K562 (cell line): ENCODE results near the gene ZNF2. TPM values are rescaled to one million over a fixed set of nuclear protein-coding genes. Genes with fewer than 3 reads are reported as not detected.

ENCODE experiments used
- E2F1 ChIP-seq: sonication (generic); formaldehyde crosslinking; IDR thresholded peaks from 2 replicates; pipeline ENCODE4 v1.8.1; 2023; ENCODE audit warnings: mild to moderate bottlenecking, missing genetic modification reagents, moderate library complexity
- E2F6 ChIP-seq, 2 experiments: IDR thresholded peaks; 2 replicates each; pipeline ENCODE4 v1.6.1; 2011; ENCODE audit warnings: borderline replicate concordance in 1 of 2, control low read depth in 1 of 2, low read depth in 1 of 2, low read length in 1 of 2, mild to moderate bottlenecking in 1 of 2, mixed read lengths in 1 of 2, moderate library complexity in 1 of 2; ENCODE audit not compliant: insufficient read depth in 1 of 2, insufficient read length in 1 of 2, poor library complexity in 1 of 2, severe bottlenecking in 1 of 2; ENCODE audit errors: extremely low read depth in 1 of 2
- ERF ChIP-seq: fragments of 450-650 bp; formaldehyde crosslinking; IDR thresholded peaks from 2 replicates; pipeline ENCODE4 v1.4.0; 2020; ENCODE audit warnings: mild to moderate bottlenecking, mixed read lengths
- HDAC1 ChIP-seq, 2 experiments: fragments of 450-650 bp; IDR thresholded peaks; 2 replicates each; pipeline ENCODE4 v1.6.1; 2016 to 2017; ENCODE audit warnings: inconsistent platforms in 1 of 2, mild to moderate bottlenecking in 1 of 2, moderate library complexity in 1 of 2
- NFYB ChIP-seq: IDR thresholded peaks from 2 replicates; pipeline ENCODE4 v1.6.1; 2011; ENCODE audit warnings: mild to moderate bottlenecking, moderate library complexity; ENCODE audit not compliant: insufficient read length; ENCODE audit errors: extremely low read depth
- OTX1 ChIP-seq: fragments of 450-650 bp; formaldehyde crosslinking; IDR thresholded peaks from 2 replicates; pipeline ENCODE4 v1.4.0; 2022; ENCODE audit warnings: mild to moderate bottlenecking
- SETDB1 ChIP-seq: IDR thresholded peaks from one replicate; pipeline ENCODE4 v1.6.1; 2012; ENCODE audit warnings: low read length, control low read depth, inconsistent platforms
- SMAD1 ChIP-seq: fragments of 150-350 bp; IDR thresholded peaks from 2 replicates; pipeline ENCODE4 v1.6.1; 2014; ENCODE audit warnings: low read length, low read depth; ENCODE audit not compliant: partially characterized antibody
- TBL1XR1 ChIP-seq, 2 experiments: IDR thresholded peaks; 2 replicates each; pipeline ENCODE4 v1.6.1; 2012; ENCODE audit warnings: improper control_type of control experiment in 2 of 2, low read length in 2 of 2, mild to moderate bottlenecking in 1 of 2
- ZBTB9 ChIP-seq: fragments of 450-650 bp; formaldehyde crosslinking; IDR thresholded peaks from 2 replicates; pipeline ENCODE4 v1.4.0; 2020; ENCODE audit warnings: mild to moderate bottlenecking, moderate library complexity
- ZEB2 ChIP-seq: fragments of 450-650 bp; IDR thresholded peaks from 2 replicates; pipeline ENCODE4 v1.6.1; 2016
- ZNF318 ChIP-seq, 2 experiments: fragments of 450-650 bp; IDR thresholded peaks; 2 replicates each; pipeline ENCODE4 v1.6.1; 2016; ENCODE audit warnings: mild to moderate bottlenecking in 2 of 2, borderline replicate concordance in 1 of 2, low read depth in 1 of 2, moderate library complexity in 1 of 2
- ZNF431 ChIP-seq: sonication (generic); formaldehyde crosslinking; IDR thresholded peaks from 2 replicates; pipeline ENCODE4 v1.8.0; 2022; ENCODE audit warnings: mild to moderate bottlenecking, missing genetic modification reagents
- ZNF644 ChIP-seq: fragments of 200-800 bp; sonication (Bioruptor generic); IDR thresholded peaks from 2 replicates; pipeline ENCODE4 v1.6.1; 2016; ENCODE audit warnings: low read depth, missing genetic modification characterization, missing compliant biosample characterization
- polyA plus RNA-seq, 8 experiments: library from polyadenylated mRNA; depleted of rRNA in 4 of 8; stranded (reverse) in 5 of 8; unstranded in 3 of 8; fragments of >200 nt; fragmentation: Nextera tagmentation in 2 of 8; fragmentation: Illumina TruSeq in 1 of 8; extraction: Ambion mirVana in 2 of 8; extraction: Trizol in 1 of 8; gene quantifications; 2 replicates each; pipeline versions ENCODE4 v1.2.1 to v1.2.3, GENCODE V29; 2011 to 2014; ENCODE audit warnings: inconsistent platforms in 1 of 8, missing spikeins in 1 of 8
- total RNA-seq, 7 experiments: library from RNA; depleted of rRNA in 6 of 7; stranded (reverse); fragments of >200 nt in 6 of 7; fragmentation: Illumina TruSeq in 2 of 7; extraction: Trizol in 2 of 7; gene quantifications; 2 replicates each; pipeline versions ENCODE4 v1.2.1 to v1.2.3, GENCODE V29; 2011 to 2021; ENCODE audit warnings: low replicate concordance in 1 of 7

Gene ZNF2
- total and polyA plus RNA-seq, 9 of the 15 experiments (the other 6 are each of a cell fraction or from before 2014, with no cell fraction given) = 1.6 to 4.5 (median 3.4) TPM

- TF ChIP-seq TBL1XR1 (IDR thresholded peaks at IDR 0.05; ENCODE audit: low read length in 2 of 2) = peak in 1 of 2 experiments; percentile 69; a peak in 1 of 4 replicates
- TF ChIP-seq ZBTB9 (CRISPR knock-in tag) = 0 out of 2 replicates have a peak, but pooled peaks have one; percentile 38
- TF ChIP-seq E2F6 (IDR thresholded peaks at IDR 0.05; ENCODE audit: borderline replicate concordance in 1 of 2, extremely low read depth in 1 of 2, insufficient read depth in 1 of 2, insufficient read length in 1 of 2, low read depth in 1 of 2, low read length in 1 of 2, poor library complexity in 1 of 2, severe bottlenecking in 1 of 2) = peak in 1 of 2 experiments; percentile 7
- TF ChIP-seq OTX1 (CRISPR knock-in tag) = peak; percentile 87
- TF ChIP-seq SETDB1 = no peak
- TF ChIP-seq ERF (CRISPR knock-in tag) = no peak
- peak; percentile 33 for TF ChIP-seq NFYB
- peak; percentile 47; the same call in 1 of the 2 replicates for TF ChIP-seq ZNF644 (tag)
- 0 out of 2 replicates have a peak, but pooled peaks have one; percentile 26 for TF ChIP-seq E2F1 (CRISPR knock-in tag)
- TF ChIP-seq ZNF318 (IDR thresholded peaks at IDR 0.05; ENCODE audit: borderline replicate concordance in 1 of 2, low read depth in 1 of 2) = peak in 1 of 2 experiments; percentile 32; a peak in 1 of 4 replicates
- no peak for TF ChIP-seq ZEB2
- TF ChIP-seq SMAD1 = no peak
- peak in 1 of 2 experiments; percentile 89; a peak in 2 of 4 replicates for TF ChIP-seq HDAC1 (IDR thresholded peaks at IDR 0.05)
- TF ChIP-seq ZNF431 (CRISPR knock-in tag) = no peak
These were observed at the start of gene ZNF2 (continued) for GRCh38 chr2:95165371-95166064.
